Measurements from ENCODE around the gene DMAC2. TPM values are rescaled to one million over a fixed set of nuclear protein-coding genes. Genes with fewer than 3 reads are reported as not detected.

DMAC2 gene
- total RNA-seq, 1 donor from 2014 or later, result 39.5 TPM

DNA sequence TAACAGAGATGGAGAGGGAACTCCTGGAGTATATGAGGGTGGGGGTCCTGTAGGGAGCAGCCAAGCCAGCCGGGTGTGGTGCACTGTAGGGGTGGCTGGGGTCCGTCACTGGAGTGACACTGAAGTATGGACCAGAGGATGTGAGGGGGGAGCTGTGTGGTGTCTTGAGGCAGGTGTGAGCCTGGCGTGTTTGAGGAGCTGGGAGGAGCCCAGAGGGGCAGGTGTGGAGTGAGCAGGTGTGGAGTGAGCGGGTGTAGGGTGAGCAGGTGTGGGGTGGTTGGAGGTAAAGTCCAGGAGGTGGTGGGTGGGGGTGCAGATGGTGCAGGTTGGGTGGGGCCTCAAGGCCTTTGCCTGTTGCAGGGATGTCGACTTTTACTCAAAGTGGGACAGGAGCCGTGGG is 18.4 kb downstream of the DMAC2 start:
- Histone ChIP-seq H3K27me3 (ENCODE audit: control insufficient read depth, insufficient read depth, low read length) (no peaks in the 10 kb centered on the region), H3K4me3 (ENCODE audit: low read depth, low read length) (no peak overlapping the region), H3K36me3 (ENCODE audit: control insufficient read depth, insufficient read depth, low read length) (peaks cover 34% of the 10 kb centered on the region)
- TF ChIP-seq CTCF (IDR thresholded peaks at IDR 0.05; ENCODE audit: insufficient read depth, low read length, severe bottlenecking), result no peak
- DNase-seq (ENCODE audit: low read depth) (no peak), FAIRE-seq (no peak)

- peaks cover 28% of the 10 kb centered on the region for H3K36me3 ChIP-seq (ENCODE audit: control insufficient read depth, insufficient read depth, low read length)
- H3K4me3 ChIP-seq (ENCODE audit: low read depth, low read length), result no peak overlapping the region
- no peak for TF ChIP-seq CTCF (IDR thresholded peaks at IDR 0.05; ENCODE audit: insufficient read depth, low read length, severe bottlenecking)
- no peaks in the 10 kb centered on the region for H3K27me3 ChIP-seq (ENCODE audit: control insufficient read depth, insufficient read depth, low read length)
- no peak for FAIRE-seq
- no peak for DNase-seq (ENCODE audit: low read depth)
Observed at GRCh38 chr19:41420101-41420880, 19.4 kb downstream of the DMAC2 start.

GRCh38 chr19:41416194-41416674 is 23.5 kb downstream of the DMAC2 start:
- Histone ChIP-seq H3K36me3 (ENCODE audit: control insufficient read depth, insufficient read depth, low read length) (peaks cover 30% of the 10 kb centered on the region), H3K27me3 (ENCODE audit: control insufficient read depth, insufficient read depth, low read length) (no peaks in the 10 kb centered on the region), H3K4me3 (ENCODE audit: low read depth, low read length) (no peak overlapping the region)
- FAIRE-seq, result no peak
- peak; percentile 71 for DNase-seq (ENCODE audit: low read depth)
- no peak for TF ChIP-seq CTCF (IDR thresholded peaks at IDR 0.05; ENCODE audit: insufficient read depth, low read length, severe bottlenecking)

DNA sequence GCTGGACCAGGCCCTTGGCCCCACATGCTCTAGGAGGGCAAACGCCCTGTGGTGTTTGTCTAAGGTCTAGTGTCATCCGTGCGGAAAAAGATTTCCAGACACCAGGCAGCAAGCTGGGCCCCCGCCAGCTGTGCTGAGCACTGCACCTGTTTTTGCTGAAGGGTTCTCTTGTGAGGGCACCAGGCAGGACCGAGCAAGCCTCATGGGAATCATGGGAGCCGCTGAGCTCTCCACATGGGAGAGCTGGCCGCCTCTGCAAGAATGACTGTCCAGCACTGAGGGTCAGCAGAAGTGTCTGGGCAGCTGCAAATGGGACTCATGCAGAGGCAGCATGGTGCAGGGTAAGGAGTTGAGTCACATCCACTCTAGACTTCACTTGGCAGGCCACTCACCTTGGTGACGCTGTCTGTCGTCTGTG is 24.5 kb downstream of the DMAC2 start:
- TF ChIP-seq CTCF (IDR thresholded peaks at IDR 0.05; ENCODE audit: insufficient read depth, low read length, severe bottlenecking), result no peak
- peaks cover 29% of the 10 kb centered on the region for H3K36me3 ChIP-seq (ENCODE audit: control insufficient read depth, insufficient read depth, low read length)
- no peak overlapping the region for H3K4me3 ChIP-seq (ENCODE audit: low read depth, low read length)
- DNase-seq (ENCODE audit: low read depth) (no peak), FAIRE-seq (peak; percentile 72)
- no peaks in the 10 kb centered on the region for H3K27me3 ChIP-seq (ENCODE audit: control insufficient read depth, insufficient read depth, low read length)

DNA sequence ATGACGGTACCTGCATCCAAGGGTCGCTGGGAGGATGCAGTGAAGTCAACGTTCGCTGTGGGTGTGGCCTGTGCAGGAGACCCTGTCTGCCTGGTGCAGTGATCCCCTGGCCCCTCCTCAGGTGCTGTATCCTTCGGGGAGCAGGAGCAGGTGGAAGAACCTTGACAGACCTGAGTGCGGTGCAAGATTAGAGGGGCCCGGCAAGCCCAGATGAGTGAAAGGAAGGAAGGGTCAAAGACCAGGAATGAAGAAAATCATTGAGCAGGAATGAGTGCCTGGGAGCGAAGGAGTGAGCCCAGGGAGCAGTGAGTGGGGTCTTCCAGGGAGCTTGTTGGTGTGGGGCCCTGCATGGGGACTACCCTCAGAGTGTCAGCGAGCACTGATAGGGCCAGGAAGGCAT is 25.3 kb downstream of the DMAC2 start:
- H3K4me3 ChIP-seq (ENCODE audit: low read depth, low read length), result no peak overlapping the region
- TF ChIP-seq CTCF (IDR thresholded peaks at IDR 0.05; ENCODE audit: insufficient read depth, low read length, severe bottlenecking), result no peak
- no peaks in the 10 kb centered on the region for H3K27me3 ChIP-seq (ENCODE audit: control insufficient read depth, insufficient read depth, low read length)
- H3K36me3 ChIP-seq (ENCODE audit: control insufficient read depth, insufficient read depth, low read length), result peaks cover 26% of the 10 kb centered on the region
- no peak for FAIRE-seq
- DNase-seq (ENCODE audit: low read depth), result no peak

Measured in bronchial epithelial cell (primary cell).